ENCODE data around the gene CACNB4.

Gene CACNB4

DNA sequence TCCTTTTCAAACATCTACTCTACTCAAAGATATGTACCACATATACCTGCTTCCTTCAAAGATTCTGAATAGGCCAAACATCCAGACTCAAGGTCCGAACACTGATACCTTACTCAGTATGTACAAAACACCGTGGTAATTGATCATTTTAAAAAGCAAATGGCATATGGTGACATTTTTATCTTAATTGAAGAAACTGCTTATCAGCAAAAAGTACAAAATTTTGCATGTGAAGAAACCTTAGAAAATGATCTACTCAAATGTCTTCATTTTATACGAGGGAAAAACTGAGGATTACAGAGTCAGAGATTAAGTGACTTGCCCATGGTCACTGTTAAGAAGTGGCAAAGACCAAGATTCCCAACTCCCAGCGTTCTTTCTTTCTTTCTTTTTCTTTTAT lies 133.0 kb downstream of the CACNB4 start:
- no peaks in the 10 kb centered on the region for H3K36me3 ChIP-seq (ENCODE audit: control insufficient read depth, insufficient read depth, low read length)
- no peaks in the 10 kb centered on the region for H3K79me2 ChIP-seq
- no peak overlapping the region for H2AFZ ChIP-seq
- H3K4me2 ChIP-seq (ENCODE audit: low read length), result no peak overlapping the region
- no peaks in the 10 kb centered on the region for H3K4me1 ChIP-seq
- H3K9me3 ChIP-seq (ENCODE audit: control insufficient read depth, low read length), result no peaks in the 10 kb centered on the region
- H3K4me3 ChIP-seq (ENCODE audit: low read depth, low read length), result no peak overlapping the region
- H3K27ac ChIP-seq, result no peak overlapping the region
- H3K27me3 ChIP-seq (ENCODE audit: control insufficient read depth, insufficient read depth, low read length), result no peaks in the 10 kb centered on the region
- no peak overlapping the region for H3K9ac ChIP-seq
- TF ChIP-seq, protein P1, sequence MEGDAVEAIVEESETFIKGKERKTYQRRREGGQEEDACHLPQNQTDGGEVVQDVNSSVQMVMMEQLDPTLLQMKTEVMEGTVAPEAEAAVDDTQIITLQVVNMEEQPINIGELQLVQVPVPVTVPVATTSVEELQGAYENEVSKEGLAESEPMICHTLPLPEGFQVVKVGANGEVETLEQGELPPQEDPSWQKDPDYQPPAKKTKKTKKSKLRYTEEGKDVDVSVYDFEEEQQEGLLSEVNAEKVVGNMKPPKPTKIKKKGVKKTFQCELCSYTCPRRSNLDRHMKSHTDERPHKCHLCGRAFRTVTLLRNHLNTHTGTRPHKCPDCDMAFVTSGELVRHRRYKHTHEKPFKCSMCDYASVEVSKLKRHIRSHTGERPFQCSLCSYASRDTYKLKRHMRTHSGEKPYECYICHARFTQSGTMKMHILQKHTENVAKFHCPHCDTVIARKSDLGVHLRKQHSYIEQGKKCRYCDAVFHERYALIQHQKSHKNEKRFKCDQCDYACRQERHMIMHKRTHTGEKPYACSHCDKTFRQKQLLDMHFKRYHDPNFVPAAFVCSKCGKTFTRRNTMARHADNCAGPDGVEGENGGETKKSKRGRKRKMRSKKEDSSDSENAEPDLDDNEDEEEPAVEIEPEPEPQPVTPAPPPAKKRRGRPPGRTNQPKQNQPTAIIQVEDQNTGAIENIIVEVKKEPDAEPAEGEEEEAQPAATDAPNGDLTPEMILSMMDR (IDR thresholded peaks at IDR 0.05), result no peak

DNA sequence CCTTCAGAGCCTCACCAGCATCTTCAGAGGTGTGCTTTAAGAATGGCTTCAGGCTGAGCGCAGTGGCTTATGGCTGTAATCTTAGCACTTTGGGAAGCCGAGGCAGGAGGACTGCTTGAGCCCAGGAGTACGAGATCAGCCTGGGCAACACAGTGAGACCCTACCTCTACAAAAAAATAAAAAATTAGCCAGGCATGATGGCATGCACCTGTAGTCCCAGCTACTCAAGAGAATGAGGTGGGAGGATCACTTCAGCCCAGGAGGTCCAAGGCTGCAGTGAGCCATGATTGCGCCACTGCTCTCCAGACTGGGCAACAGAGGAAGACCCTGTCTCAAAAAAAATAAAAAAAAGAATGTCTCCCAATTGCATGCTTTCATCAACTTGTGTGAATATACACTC lies 137.3 kb downstream of the CACNB4 start:
- H3K9me3 ChIP-seq (ENCODE audit: control insufficient read depth, low read length), result no peaks in the 10 kb centered on the region
- no peaks in the 10 kb centered on the region for H3K4me1 ChIP-seq
- H3K27me3 ChIP-seq (ENCODE audit: control insufficient read depth, insufficient read depth, low read length), result no peaks in the 10 kb centered on the region
- H3K9ac ChIP-seq, result no peak overlapping the region
- no peak overlapping the region for H3K4me2 ChIP-seq (ENCODE audit: low read length)
- no peak overlapping the region for H3K4me3 ChIP-seq (ENCODE audit: low read depth, low read length)
- TF ChIP-seq, protein P1 (IDR thresholded peaks at IDR 0.05), result no peak
- no peak overlapping the region for H2AFZ ChIP-seq
- H3K36me3 ChIP-seq (ENCODE audit: control insufficient read depth, insufficient read depth, low read length), result no peaks in the 10 kb centered on the region
- no peaks in the 10 kb centered on the region for H3K79me2 ChIP-seq
- H3K27ac ChIP-seq, result no peak overlapping the region

DNA sequence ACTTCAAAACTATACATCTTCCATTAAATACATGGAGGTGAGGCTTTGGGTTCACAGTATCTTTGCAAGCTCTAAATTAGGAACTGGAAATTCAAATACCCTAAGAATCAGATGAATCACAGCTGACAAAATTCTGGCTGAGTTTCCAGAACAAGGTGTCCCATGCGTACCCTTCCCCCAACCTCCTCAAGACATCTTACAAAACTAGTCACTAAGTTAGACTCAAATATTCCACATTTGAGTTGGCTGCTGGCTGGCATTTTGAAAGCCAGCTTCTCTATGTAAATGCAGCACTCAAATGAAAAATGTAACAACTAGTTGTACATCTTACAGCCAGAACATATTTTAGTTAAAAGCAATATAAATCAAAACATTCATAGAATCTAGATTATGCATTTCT lies 139.6 kb downstream of the CACNB4 start:
- H3K4me3 ChIP-seq (ENCODE audit: low read depth, low read length), result no peak overlapping the region
- H3K79me2 ChIP-seq, result no peaks in the 10 kb centered on the region
- no peaks in the 10 kb centered on the region for H3K27me3 ChIP-seq (ENCODE audit: control insufficient read depth, insufficient read depth, low read length)
- no peak overlapping the region for H3K27ac ChIP-seq
- H3K4me1 ChIP-seq, result no peaks in the 10 kb centered on the region
- no peak overlapping the region for H3K4me2 ChIP-seq (ENCODE audit: low read length)
- TF ChIP-seq, protein P1 (IDR thresholded peaks at IDR 0.05), result no peak
- no peak overlapping the region for H2AFZ ChIP-seq
- no peaks in the 10 kb centered on the region for H3K9me3 ChIP-seq (ENCODE audit: control insufficient read depth, low read length)
- no peak overlapping the region for H3K9ac ChIP-seq
- no peaks in the 10 kb centered on the region for H3K36me3 ChIP-seq (ENCODE audit: control insufficient read depth, insufficient read depth, low read length)

GRCh38 chr2:151953467-151953866 lies 145.4 kb downstream of the CACNB4 start:
- Histone ChIP-seq H3K9ac (no peak overlapping the region), H2AFZ (no peak overlapping the region), H3K79me2 (no peaks in the 10 kb centered on the region), H3K4me3 (ENCODE audit: low read depth, low read length) (no peak overlapping the region), H3K27me3 (ENCODE audit: control insufficient read depth, insufficient read depth, low read length) (no peaks in the 10 kb centered on the region), H3K27ac (no peak overlapping the region), H3K4me1 (no peaks in the 10 kb centered on the region), H3K9me3 (ENCODE audit: control insufficient read depth, low read length) (no peaks in the 10 kb centered on the region), H3K4me2 (ENCODE audit: low read length) (no peak overlapping the region), H3K36me3 (ENCODE audit: control insufficient read depth, insufficient read depth, low read length) (no peaks in the 10 kb centered on the region)
- TF ChIP-seq, protein P1 (IDR thresholded peaks at IDR 0.05), result no peak

GRCh38 chr2:151952691-151953456 lies 146.0 kb downstream of the CACNB4 start:
- no peaks in the 10 kb centered on the region for H3K27me3 ChIP-seq (ENCODE audit: control insufficient read depth, insufficient read depth, low read length)
- no peaks in the 10 kb centered on the region for H3K9me3 ChIP-seq (ENCODE audit: control insufficient read depth, low read length)
- H3K4me1 ChIP-seq, result peaks cover 2% of the 10 kb centered on the region
- no peak overlapping the region for H2AFZ ChIP-seq
- no peak overlapping the region for H3K9ac ChIP-seq
- no peak overlapping the region for H3K27ac ChIP-seq
- H3K79me2 ChIP-seq, result no peaks in the 10 kb centered on the region
- TF ChIP-seq, protein P1 (IDR thresholded peaks at IDR 0.05), result no peak
- H3K4me2 ChIP-seq (ENCODE audit: low read length), result no peak overlapping the region
- H3K4me3 ChIP-seq (ENCODE audit: low read depth, low read length), result no peak overlapping the region
- no peaks in the 10 kb centered on the region for H3K36me3 ChIP-seq (ENCODE audit: control insufficient read depth, insufficient read depth, low read length)

All from parathyroid adenoma (tissue), 2 donors.